Activated T-cell treated with anti-CD3 and anti-CD28 coated beads for 1 hour (primary cell): ENCODE results near the gene SLC9A8.
"Not testable (repeated sequence)": the region's sequence is repeated elsewhere in the genome, so short reads cannot be mapped to it uniquely, and the experiment has no call there.

Experiments
- DNase-seq: peaks from one replicate; pipeline ENCODE4 v3.0.0-alpha.2; 2020; ENCODE audit warnings: low read depth

The SLC9A8 gene

GRCh38 chr20:49850463-49851230, 38.0 kb downstream of the SLC9A8 start:
- DNase-seq, result no peak

GRCh38 chr20:49851231-49851705, 38.6 kb downstream of the SLC9A8 start:
- DNase-seq, result no peak

GRCh38 chr20:49851991-49852390, 39.4 kb downstream of the SLC9A8 start:
- DNase-seq, result no peak

GRCh38 chr20:49852522-49853080, 40.0 kb downstream of the SLC9A8 start:
- DNase-seq, result no peak

- DNase-seq, result no peak
Measured at GRCh38 chr20:49853640-49854039, 41.0 kb downstream of the SLC9A8 start.

GRCh38 chr20:49854190-49854875, 41.7 kb downstream of the SLC9A8 start:
- DNase-seq, result no peak

GRCh38 chr20:49856904-49857303, 44.3 kb downstream of the SLC9A8 start:
- no peak for DNase-seq

- DNase-seq, result no peak
Measured at GRCh38 chr20:49858076-49858585, 45.5 kb downstream of the SLC9A8 start.

- no peak for DNase-seq
Measured at GRCh38 chr20:49859011-49859410, 46.4 kb downstream of the SLC9A8 start.

GRCh38 chr20:49859807-49860206, 47.2 kb downstream of the SLC9A8 start:
- DNase-seq, result no peak

GRCh38 chr20:49861232-49861631, 48.6 kb downstream of the SLC9A8 start:
- DNase-seq, result not testable (repeated sequence)

- DNase-seq, result no peak
Measured at GRCh38 chr20:49862607-49863200, 50.1 kb downstream of the SLC9A8 start.

GRCh38 chr20:49863666-49864065, 51.0 kb downstream of the SLC9A8 start:
- DNase-seq, result no peak

- DNase-seq, result no peak
Measured at GRCh38 chr20:49865559-49865958, 52.9 kb downstream of the SLC9A8 start.

GRCh38 chr20:49866051-49866450, 53.4 kb downstream of the SLC9A8 start:
- DNase-seq, result no peak

GRCh38 chr20:49867453-49868215, 55.0 kb downstream of the SLC9A8 start:
- no peak for DNase-seq

GRCh38 chr20:49868538-49868937, 55.9 kb downstream of the SLC9A8 start:
- DNase-seq, result no peak

- DNase-seq, result no peak
Measured at GRCh38 chr20:49868964-49869363, 56.3 kb downstream of the SLC9A8 start.

- DNase-seq, result no peak
Measured at GRCh38 chr20:49870261-49870660, 57.6 kb downstream of the SLC9A8 start.

GRCh38 chr20:49871391-49871948, 58.8 kb downstream of the SLC9A8 start:
- DNase-seq, result no peak

- DNase-seq, result no peak
Measured at GRCh38 chr20:49872056-49872455, 59.4 kb downstream of the SLC9A8 start.
